Endometrial microvascular endothelial cells (primary cell): ENCODE measurements around the gene SLC2A8. TPM values are rescaled to one million over a fixed set of nuclear protein-coding genes. Genes with fewer than 3 reads are reported as not detected.

ENCODE experiments used
- in situ Hi-C: cut with HindIII; loops from 2 replicates; pipeline ENCODE4 v1.10.0; 2017; ENCODE audit warnings: low sequenced_read_pairs, low pct_unique_long_range_greater_than_20kb; ENCODE audit errors: inconsistent ontology term
- total RNA-seq: library from RNA; depleted of rRNA; stranded (reverse); fragments of >200 nt; gene quantifications from one replicate; pipeline ENCODE4 v1.2.3, GENCODE V29; 2015; ENCODE audit errors: inconsistent ontology term

SLC2A8 gene
- total RNA-seq, 1 donor from 2014 or later, result 19.8 TPM

DNA sequence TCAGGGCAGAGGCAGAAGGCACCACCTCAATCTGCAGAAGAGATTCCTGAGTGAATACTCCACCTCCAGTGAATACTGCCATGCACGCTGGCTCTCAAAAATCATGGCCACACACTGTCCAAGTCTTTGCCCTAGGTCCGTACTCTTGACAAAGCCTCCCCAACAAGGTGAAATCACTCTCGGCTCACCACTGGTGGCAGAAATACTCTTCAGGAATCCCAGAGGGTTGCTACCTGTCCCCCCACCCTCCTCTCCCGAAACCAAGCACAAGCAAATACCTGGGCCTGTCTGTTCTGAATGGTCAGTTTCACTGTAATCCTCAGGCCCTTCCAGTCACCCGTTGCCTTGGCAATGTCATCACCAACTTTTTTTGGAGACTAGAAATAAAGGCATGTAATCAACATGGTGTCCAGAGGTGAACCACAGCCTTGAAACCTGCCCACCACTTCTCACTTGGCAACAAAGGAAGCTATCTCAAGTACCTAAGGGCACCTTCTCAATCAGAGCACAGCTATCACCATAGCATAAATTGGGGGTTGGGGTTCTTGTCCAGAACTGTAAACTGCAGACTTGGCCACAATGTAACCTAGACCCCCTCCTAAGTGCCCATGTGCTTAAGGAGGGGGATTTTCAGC is 52.5 kb downstream of the SLC2A8 start:
- in situ Hi-C loops, result no loop called here

DNA sequence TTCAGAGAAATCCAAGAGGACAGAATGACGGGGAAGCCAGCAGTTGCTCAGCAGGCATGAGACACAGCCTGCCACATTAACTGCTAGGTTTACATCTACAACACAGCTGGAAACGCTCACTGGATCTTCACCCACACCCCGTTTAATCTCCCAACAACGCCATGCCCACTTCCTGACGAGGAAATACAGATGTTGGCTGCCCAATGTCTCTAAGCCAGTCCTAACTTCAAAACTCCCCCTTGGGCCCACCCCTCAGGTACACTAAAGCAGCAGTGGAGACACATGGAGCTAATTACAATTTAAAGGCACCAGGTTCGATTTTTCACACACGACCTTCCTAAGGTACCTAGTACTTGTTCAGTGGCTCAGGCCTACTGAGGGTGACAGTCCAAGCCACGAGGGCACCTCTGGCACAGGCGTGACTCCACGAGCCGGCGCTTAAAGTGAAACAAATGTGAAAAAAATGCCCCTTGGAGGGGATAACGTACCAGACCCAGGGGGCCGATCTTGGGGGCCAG is 53.3 kb downstream of the SLC2A8 start:
- in situ Hi-C loops, result no loop called here

DNA sequence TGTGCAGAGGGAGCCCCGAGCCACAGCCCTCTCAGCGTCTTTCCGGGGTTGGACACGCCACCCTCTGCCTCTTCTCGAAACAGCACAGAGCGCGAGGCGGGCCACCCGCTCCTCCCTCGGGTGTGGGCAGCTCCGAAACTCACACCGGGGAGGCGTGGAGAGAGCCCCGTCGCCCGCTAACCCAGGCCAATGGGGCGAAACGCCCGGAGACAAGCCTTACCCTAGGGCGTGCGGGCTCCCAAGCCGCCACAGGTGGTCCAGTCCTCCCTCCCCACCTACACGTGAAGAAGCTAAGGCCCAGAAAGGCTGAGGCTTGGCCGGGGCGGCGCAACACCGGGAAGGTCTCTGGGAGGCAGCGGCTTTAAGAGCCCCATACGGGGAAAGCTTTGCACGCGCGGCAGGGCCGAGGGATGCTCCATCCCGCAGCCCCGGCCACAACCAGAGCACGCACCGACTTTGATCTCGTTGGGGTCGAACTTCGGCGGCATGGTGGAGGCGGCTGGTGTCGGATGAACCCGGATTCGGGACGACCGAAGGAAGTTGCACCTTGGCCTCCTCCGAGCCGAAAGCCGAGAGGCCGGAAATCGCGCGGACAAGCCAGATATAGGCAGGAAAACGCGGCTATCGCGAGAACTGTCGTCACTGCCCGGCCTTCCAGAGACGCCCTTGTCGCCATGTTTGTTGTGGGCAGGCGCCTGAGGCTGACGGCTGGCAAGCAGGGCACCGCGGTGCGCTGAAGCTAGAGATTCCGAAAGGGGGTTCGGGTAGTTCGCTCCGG is 54.0 kb downstream of the SLC2A8 start, which contains the start of the genes LRSAM1 and RPL12:
Gene LRSAM1 (plus strand): TSS at position 681 of the 778 bp plus-strand sequence. CDS start 3,018 bp downstream, outside the sequence.
Gene RPL12 (minus strand): TSS at position 577 of the 778 bp plus-strand sequence. CDS start 89 bp downstream, at position 488.
- in situ Hi-C loops, result no loop called here

DNA sequence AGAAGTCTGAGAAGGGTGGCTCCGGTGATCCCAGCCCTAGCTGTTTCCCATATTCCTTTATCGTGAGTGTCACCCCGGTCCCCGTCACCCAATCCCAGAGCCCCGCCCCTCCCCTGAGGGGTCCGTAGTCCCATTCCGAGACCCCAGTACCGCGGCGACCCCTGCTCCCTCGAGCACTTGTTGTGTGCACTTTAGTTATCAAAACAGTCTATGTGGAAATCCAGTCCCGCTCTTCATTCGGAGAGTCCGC is 54.6 kb downstream of the SLC2A8 start:
- in situ Hi-C loops, result no loop called here

DNA sequence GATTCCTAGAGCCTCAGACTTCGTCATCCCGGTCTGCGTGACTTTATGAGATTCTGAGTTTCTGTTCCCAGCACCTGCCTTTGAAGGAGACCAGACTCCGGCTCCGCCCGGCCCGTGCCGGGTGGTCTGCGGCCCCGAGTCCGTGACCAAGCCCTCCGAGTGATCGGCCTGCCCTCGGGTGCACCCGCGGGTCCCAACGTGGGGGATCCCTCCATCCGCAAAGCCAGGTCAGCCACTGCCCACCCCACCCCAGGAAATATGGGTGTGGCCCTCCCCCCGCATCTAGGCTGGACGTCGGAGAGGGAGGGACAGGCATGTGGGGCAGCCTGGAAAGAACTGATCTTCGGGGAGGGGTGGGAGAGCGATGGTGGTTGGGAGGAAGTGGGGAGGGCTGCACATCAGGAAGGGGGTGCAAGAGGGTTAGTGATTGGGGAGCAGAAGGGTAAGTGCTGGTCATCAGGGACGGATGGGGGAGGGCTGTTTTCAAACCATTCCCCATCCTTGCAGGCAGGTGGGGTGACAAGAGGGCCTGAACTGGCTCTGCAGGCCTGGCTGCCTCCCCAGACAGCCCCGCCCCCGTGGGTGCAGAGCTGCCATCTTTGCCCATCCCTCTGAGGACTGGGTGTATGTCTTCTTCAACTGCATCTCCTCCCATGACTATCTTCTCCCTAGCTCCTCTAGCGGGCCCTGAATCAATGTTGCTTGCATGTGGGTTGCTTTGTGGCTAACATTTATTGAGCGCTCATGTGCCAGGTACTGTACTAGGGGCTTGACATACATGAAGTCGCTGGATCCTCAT is 55.1 kb downstream of the SLC2A8 start:
- in situ Hi-C loops, result no loop called here

DNA sequence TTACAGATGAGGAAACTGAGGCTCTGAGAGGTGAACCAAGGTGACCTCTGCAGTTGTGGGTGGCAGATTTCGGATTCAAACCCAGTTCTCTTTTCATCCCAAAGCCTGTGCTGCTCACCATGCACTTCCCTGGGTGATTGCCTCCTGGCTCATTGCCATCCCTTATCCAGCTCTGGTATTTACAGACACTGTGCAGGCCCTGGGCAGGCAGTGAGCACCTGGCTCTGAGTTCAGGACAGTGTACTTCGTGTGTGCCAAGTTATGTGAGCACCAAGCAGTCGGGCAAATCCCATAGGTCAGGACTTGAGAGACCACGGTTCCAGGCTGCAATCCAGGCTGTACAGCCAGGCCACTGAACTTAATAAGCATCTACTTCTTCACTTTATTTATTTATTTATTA is 55.7 kb downstream of the SLC2A8 start:
- in situ Hi-C loops, result no loop called here

DNA sequence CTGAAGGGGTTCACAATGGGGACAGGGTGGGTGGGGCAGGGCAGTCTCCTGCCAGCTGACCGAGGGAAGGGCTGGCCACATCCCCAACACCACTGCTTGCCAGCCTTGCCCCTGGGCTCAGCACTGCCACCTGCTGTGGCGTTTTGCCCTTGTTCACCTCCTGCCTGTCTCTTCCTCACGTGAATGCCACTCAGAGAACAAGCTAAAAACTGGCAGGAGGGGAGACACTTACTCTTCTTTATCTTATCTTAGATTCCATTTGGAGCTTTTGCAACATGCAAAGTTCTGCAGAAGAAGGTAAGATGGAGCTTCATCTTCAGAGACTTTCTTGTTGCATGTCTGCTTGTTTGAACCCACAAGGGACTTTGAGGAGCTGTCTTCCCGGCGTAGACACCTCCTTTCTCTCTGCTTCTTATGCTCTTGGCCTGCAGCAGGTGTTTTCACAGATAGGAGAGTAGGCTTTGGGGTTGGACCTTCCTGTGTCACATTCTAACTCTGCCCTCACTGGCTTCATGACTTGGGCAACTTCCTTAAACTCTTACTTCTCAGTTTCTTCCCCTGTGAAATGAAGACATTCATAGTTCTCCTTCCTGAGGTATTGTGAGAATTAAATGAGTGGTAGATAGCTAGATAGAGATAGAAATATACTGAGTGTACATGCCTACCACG is 58.5 kb downstream of the SLC2A8 start:
- in situ Hi-C loops, result no loop called here

DNA sequence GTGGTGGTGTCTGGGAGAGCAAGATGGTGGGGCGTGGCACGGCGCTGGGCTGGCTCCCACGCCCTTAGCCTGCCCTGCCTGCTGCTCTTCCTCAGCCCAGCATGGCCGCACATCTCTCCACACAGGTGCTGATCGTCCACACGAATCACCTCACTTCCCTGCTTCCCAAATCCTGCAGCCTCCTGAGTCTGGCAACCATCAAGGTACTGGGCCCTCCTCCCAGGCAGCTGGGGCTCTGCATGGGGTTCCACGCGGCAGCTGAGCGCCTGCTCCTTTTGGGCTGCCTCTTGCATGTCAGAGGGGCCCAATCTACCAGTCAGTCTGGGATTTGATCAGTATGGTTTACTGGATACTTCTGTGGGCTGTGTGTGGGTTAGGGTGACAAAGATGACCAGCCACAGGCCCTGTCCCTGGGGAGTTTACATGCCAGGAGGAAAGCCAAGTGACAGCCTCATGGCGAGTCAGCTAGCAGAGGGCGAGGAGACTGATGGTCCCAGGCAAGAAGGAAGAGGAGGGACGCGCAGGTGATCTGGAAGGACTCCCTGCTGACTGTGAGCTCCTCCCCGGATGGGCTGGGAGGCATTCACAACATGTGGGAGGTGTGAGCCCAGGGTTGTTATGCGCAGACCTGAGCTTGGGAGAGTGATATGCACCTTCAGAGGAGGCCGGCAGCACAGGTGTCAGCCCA is 60.4 kb downstream of the SLC2A8 start:
- in situ Hi-C loops, result no loop called here

Other genes with a start within 250 kb of the SLC2A8 start
- gene GARNL3, start 132.4 kb upstream of the SLC2A8 start, total RNA-seq, result 6.2 TPM
- gene ZNF79, start 27.2 kb downstream of the SLC2A8 start, total RNA-seq, result 6.9 TPM
- gene RPL12, start 54.2 kb downstream of the SLC2A8 start, total RNA-seq, result 2,128 TPM
- 20.3 TPM for gene LRSAM1, start 54.3 kb downstream of the SLC2A8 start, total RNA-seq
- 15.6 TPM for gene STXBP1, start 215.1 kb downstream of the SLC2A8 start, total RNA-seq